IMR-90 (cell line): ENCODE results near the gene DOK6. TPM values are rescaled to one million over a fixed set of nuclear protein-coding genes. Genes with fewer than 3 reads are reported as not detected.

Experiments
- ATAC-seq: fragments of 200-7000 bp; cut with Tn5 transposase; 2 replicates; pipeline ENCODE4 v1.9.1; 2020; ENCODE audit warnings: low read depth, mild to moderate bottlenecking, moderate library complexity
- BruUV-seq: library from RNA; stranded (reverse); fragments of 400-500 nt; replicated peaks from 2 replicates; lab custom pipeline; 2021; lab: Mats Ljungman, UMichigan
- CTCF ChIA-PET: fragments of 300-600 bp; formaldehyde crosslinking; extraction: SDS; loops from one replicate; lab custom pipeline; 2021; ENCODE audit warnings: antibody characterized with exemption; lab: Yijun Ruan, JAX
- POLR2A ChIA-PET: fragments of 300-600 bp; sonication (Branson Sonifier 250); formaldehyde crosslinking; loops from one replicate; lab custom pipeline; 2022; ENCODE audit warnings: antibody characterized with exemption; ENCODE audit not compliant: unreplicated experiment; lab: Charles Lee
- DNase-seq: peaks from one replicate; pipeline ENCODE4 v3.0.0; 2013
- H2AFZ ChIP-seq: replicated peaks from 2 replicates; pipeline ENCODE3; 2013; ENCODE audit warnings: low read length, mild to moderate bottlenecking; ENCODE audit not compliant: poor library complexity
- H2AK5ac ChIP-seq: 2 replicates; pipeline ENCODE4 v1.6.1; 2013; ENCODE audit warnings: low read depth, low read length, inconsistent platforms
- H2AK9ac ChIP-seq: replicated peaks from 2 replicates; pipeline ENCODE3; 2013; ENCODE audit warnings: mild to moderate bottlenecking, low read depth, low read length, moderate library complexity; ENCODE audit not compliant: poor library complexity
- H2BK120ac ChIP-seq: 2 replicates; pipeline ENCODE4 v1.6.1; 2013; ENCODE audit warnings: low read depth, low read length, inconsistent platforms
- H2BK15ac ChIP-seq: 3 replicates; pipeline ENCODE4 v1.6.1; 2013; ENCODE audit warnings: low read depth, low read length, inconsistent platforms
- H2BK20ac ChIP-seq: 2 replicates; pipeline ENCODE4 v1.6.1; 2013; ENCODE audit warnings: low read depth, mild to moderate bottlenecking, inconsistent platforms, low read length, moderate library complexity
- H2BK5ac ChIP-seq: 2 replicates; pipeline ENCODE4 v1.6.1; 2013; ENCODE audit warnings: mild to moderate bottlenecking, low read depth, low read length, inconsistent platforms; ENCODE audit not compliant: poor library complexity, severe bottlenecking
- H3K14ac ChIP-seq: replicated peaks from 2 replicates; pipeline ENCODE4 v1.6.1; 2013; ENCODE audit warnings: low read depth, low read length, inconsistent platforms
- H3K18ac ChIP-seq: 2 replicates; pipeline ENCODE4 v1.6.1; 2013; ENCODE audit warnings: low read depth, low read length, control low read depth
- H3K23ac ChIP-seq: 2 replicates; pipeline ENCODE4 v1.6.1; 2013; ENCODE audit warnings: low read depth, low read length, inconsistent platforms
- H3K27ac ChIP-seq: 2 replicates; pipeline ENCODE4 v1.5.1; 2013; ENCODE audit warnings: mild to moderate bottlenecking, control low read depth, low read length; ENCODE audit not compliant: insufficient read depth
- H3K27me3 ChIP-seq: 2 replicates; pipeline ENCODE4 v1.6.1; 2013; ENCODE audit warnings: low read length; ENCODE audit not compliant: control insufficient read depth, insufficient read depth
- H3K36me3 ChIP-seq: 2 replicates; pipeline ENCODE4 v1.6.1; 2013; ENCODE audit warnings: low read length, mixed read lengths; ENCODE audit not compliant: control insufficient read depth, insufficient read depth
- H3K4ac ChIP-seq: 2 replicates; pipeline ENCODE4 v1.6.1; 2013; ENCODE audit warnings: low read depth, low read length, inconsistent platforms
- H3K4me1 ChIP-seq: 2 replicates; pipeline ENCODE4 v1.6.1; 2013; ENCODE audit warnings: low read length, mixed read lengths; ENCODE audit not compliant: control insufficient read depth, insufficient read depth
- H3K4me2 ChIP-seq: 2 replicates; pipeline ENCODE4 v1.6.1; 2013; ENCODE audit warnings: low read depth, mild to moderate bottlenecking, control low read depth, low read length, moderate library complexity
- H3K4me3 ChIP-seq: 2 replicates; pipeline ENCODE4 v1.5.1; 2013; ENCODE audit warnings: low read depth, mild to moderate bottlenecking, control low read depth, low read length, moderate library complexity; ENCODE audit not compliant: insufficient read depth
- H3K56ac ChIP-seq: 2 replicates; pipeline ENCODE4 v1.6.1; 2013; ENCODE audit warnings: low read length, inconsistent platforms; ENCODE audit not compliant: insufficient read depth; ENCODE audit errors: extremely low read depth
- H3K79me1 ChIP-seq, 2 experiments: 2 replicates each; pipeline ENCODE4 v1.6.1; 2013; ENCODE audit warnings: low read length in 2 of 2, inconsistent platforms in 1 of 2, low read depth in 1 of 2
- H3K9ac ChIP-seq: 2 replicates; pipeline ENCODE4 v1.6.1; 2013; ENCODE audit warnings: low read depth, low read length, control low read depth
- H3K9me1 ChIP-seq: 2 replicates; pipeline ENCODE4 v1.6.1; 2013; ENCODE audit warnings: low read length, inconsistent platforms; ENCODE audit not compliant: insufficient read depth
- H3K9me3 ChIP-seq: 2 replicates; pipeline ENCODE4 v1.6.1; 2013; ENCODE audit warnings: low read length; ENCODE audit not compliant: control insufficient read depth, insufficient read depth
- H4K20me1 ChIP-seq: 2 replicates; pipeline ENCODE4 v1.6.1; 2013; ENCODE audit warnings: low read length, inconsistent platforms; ENCODE audit not compliant: insufficient read depth
- H4K5ac ChIP-seq: 2 replicates; pipeline ENCODE4 v1.6.1; 2013; ENCODE audit warnings: mild to moderate bottlenecking, low read depth, low read length, control low read depth
- H4K8ac ChIP-seq, 2 experiments: 2 replicates each; pipeline ENCODE4 v1.6.1; 2013; ENCODE audit warnings: low read depth in 2 of 2, low read length in 2 of 2, control low read depth in 1 of 2, inconsistent platforms in 1 of 2
- H4K91ac ChIP-seq: 2 replicates; pipeline ENCODE4 v1.6.1; 2013; ENCODE audit warnings: low read depth, low read length, inconsistent platforms; ENCODE audit not compliant: insufficient read depth
- BHLHE40 ChIP-seq: fragments of 150-350 bp; IDR thresholded peaks from 2 replicates; pipeline ENCODE4 v1.6.1; 2016; ENCODE audit warnings: mild to moderate bottlenecking, low read depth, low read length
- CHD1 ChIP-seq: IDR thresholded peaks from 2 replicates; pipeline ENCODE4 v1.6.1; 2012; ENCODE audit warnings: low read depth, low read length, improper control_type of control experiment
- NFE2L2 ChIP-seq: fragments of 150-350 bp; IDR thresholded peaks from 2 replicates; pipeline ENCODE4 v1.6.1; 2016; ENCODE audit warnings: low read depth, mild to moderate bottlenecking, low read length
- RAD21 ChIP-seq: IDR thresholded peaks from 2 replicates; pipeline ENCODE4 v1.6.1; 2012; ENCODE audit warnings: low read length, improper control_type of control experiment
- RFX5 ChIP-seq: IDR thresholded peaks from 2 replicates; pipeline ENCODE4 v1.8.0; 2012; ENCODE audit warnings: low read depth, mild to moderate bottlenecking, low read length, moderate library complexity
- SMC3 ChIP-seq: fragments of 150-350 bp; IDR thresholded peaks from 2 replicates; pipeline ENCODE4 v1.6.1; 2016; ENCODE audit warnings: low read depth, mild to moderate bottlenecking, antibody characterized with exemption, low read length, moderate library complexity
- WGBS, 2 experiments: methylation state at CpG; one replicate each; pipeline versions ENCODE4 v1.1.5 to v1.1.7; 2013; ENCODE audit warnings: missing lambda C conversion rate in 2 of 2; ENCODE audit not compliant: insufficient read length in 1 of 2; ENCODE audit errors: extremely low coverage in 2 of 2; 5-methylcytosine and 5-hydroxymethylcytosine counted together
- dilution Hi-C: fragments of 300-500 bp; cut with HindIII; formaldehyde crosslinking; loops from one replicate; pipeline ENCODE4 v1.14.3; 2018; ENCODE audit warnings: low sequenced_read_pairs; ENCODE audit not compliant: unreplicated experiment
- in situ Hi-C: fragments of 300-500 bp; cut with MboI; formaldehyde crosslinking; loops from 3 replicates; pipeline ENCODE4 v1.14.3; 2019; ENCODE audit warnings: low sequenced_read_pairs, inconsistent platforms, mixed read lengths
- intact Hi-C: fragments of 100-400 bp; cut with micrococcal nuclease; formaldehyde crosslinking; loops from 2 replicates; pipeline ENCODE4 v1.10.0; 2022
- polyA plus RNA-seq, 3 experiments: library from polyadenylated mRNA; depleted of rRNA; stranded (reverse); fragments of >200 nt; gene quantifications; 2 replicates each; pipeline ENCODE4 v1.2.3, GENCODE V29; 2012; ENCODE audit warnings: low replicate concordance in 1 of 3
- total RNA-seq: library from RNA; depleted of rRNA; stranded (reverse); fragments of >200 nt; gene quantifications from 2 replicates; pipeline ENCODE4 v1.2.3, GENCODE V29; 2012
- TF ChIP-seq, protein P1 (sequence below): conservative IDR thresholded peaks from 2 replicates; pipeline ENCODE4 v1.5.1; 2012; ENCODE audit warnings: mild to moderate bottlenecking, low read depth, low read length, improper control_type of control experiment
- TF ChIP-seq, protein P2 (sequence below): fragments of 150-350 bp; IDR thresholded peaks from 2 replicates; pipeline ENCODE4 v1.6.1; 2017; ENCODE audit warnings: mild to moderate bottlenecking, antibody characterized with exemption, low read length, low read depth

The DOK6 gene
- total and polyA plus RNA-seq, 2 of the 4 experiments (the other 2 are of a cell fraction), result 1.9 to 2.7 TPM

DNA sequence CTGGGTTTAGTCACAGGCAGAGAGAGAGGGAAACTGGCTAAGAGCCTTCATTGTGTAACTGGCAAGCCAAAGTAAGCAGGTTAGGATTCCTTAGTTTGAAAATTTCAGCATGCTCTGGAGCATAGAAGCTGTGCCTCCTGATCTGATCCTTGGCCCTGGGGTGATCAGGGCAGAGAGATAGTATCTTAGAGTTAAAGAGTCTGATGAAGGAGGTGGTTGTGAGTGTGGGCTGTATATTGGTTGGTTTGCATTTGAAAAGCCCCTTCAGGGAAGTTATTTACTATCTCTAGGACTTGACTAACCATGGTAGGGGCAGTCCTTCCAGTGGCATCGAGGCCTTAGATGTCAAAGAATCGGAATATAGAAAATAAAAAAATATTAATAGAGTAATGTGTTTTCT, 316.9 kb downstream of the DOK6 start:
- H2BK15ac ChIP-seq, result no peak overlapping the region
- H2BK20ac ChIP-seq, result no peak overlapping the region
- no peaks in the 10 kb centered on the region for H3K4me1 ChIP-seq
- H4K8ac ChIP-seq, result no peak overlapping the region
- H4K20me1 ChIP-seq, result no peaks in the 10 kb centered on the region
- H2AFZ ChIP-seq, result no peak overlapping the region
- H3K4me2 ChIP-seq, result no peak overlapping the region
- no peak overlapping the region for H3K4me3 ChIP-seq
- no peak overlapping the region for H3K14ac ChIP-seq
- no peak overlapping the region for H3K27ac ChIP-seq
- H2AK5ac ChIP-seq, result no peak overlapping the region
- dilution Hi-C loops, result no loop called here
- no peak for TF ChIP-seq RAD21
- TF ChIP-seq SMC3, result no peak
- TF ChIP-seq, protein P1, sequence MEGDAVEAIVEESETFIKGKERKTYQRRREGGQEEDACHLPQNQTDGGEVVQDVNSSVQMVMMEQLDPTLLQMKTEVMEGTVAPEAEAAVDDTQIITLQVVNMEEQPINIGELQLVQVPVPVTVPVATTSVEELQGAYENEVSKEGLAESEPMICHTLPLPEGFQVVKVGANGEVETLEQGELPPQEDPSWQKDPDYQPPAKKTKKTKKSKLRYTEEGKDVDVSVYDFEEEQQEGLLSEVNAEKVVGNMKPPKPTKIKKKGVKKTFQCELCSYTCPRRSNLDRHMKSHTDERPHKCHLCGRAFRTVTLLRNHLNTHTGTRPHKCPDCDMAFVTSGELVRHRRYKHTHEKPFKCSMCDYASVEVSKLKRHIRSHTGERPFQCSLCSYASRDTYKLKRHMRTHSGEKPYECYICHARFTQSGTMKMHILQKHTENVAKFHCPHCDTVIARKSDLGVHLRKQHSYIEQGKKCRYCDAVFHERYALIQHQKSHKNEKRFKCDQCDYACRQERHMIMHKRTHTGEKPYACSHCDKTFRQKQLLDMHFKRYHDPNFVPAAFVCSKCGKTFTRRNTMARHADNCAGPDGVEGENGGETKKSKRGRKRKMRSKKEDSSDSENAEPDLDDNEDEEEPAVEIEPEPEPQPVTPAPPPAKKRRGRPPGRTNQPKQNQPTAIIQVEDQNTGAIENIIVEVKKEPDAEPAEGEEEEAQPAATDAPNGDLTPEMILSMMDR, result no peak
- no peak for TF ChIP-seq RFX5
- TF ChIP-seq BHLHE40, result no peak
- TF ChIP-seq CHD1, result no peak
- TF ChIP-seq, protein P2, sequence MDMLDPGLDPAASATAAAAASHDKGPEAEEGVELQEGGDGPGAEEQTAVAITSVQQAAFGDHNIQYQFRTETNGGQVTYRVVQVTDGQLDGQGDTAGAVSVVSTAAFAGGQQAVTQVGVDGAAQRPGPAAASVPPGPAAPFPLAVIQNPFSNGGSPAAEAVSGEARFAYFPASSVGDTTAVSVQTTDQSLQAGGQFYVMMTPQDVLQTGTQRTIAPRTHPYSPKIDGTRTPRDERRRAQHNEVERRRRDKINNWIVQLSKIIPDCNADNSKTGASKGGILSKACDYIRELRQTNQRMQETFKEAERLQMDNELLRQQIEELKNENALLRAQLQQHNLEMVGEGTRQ, result no peak
- TF ChIP-seq NFE2L2, result no peak
- H2AK9ac ChIP-seq, result no peak overlapping the region
- ChIA-PET POLR2A (no interaction called here), CTCF (interaction anchor here (0.6 kb wide), 1 partner anchor 53 kb away, joined by 3 read pairs; no protein-coding TSS in a partner anchor)
- H3K23ac ChIP-seq, result no peak overlapping the region
- no peak for ATAC-seq
- WGBS, 2 experiments, result no CpG with 5 or more reads among the region's 2 CpGs
- intact Hi-C loops, result no loop called here
- no peak overlapping the region for H3K9ac ChIP-seq
- H2BK120ac ChIP-seq, result no peak overlapping the region
- no peak overlapping the region for H3K4ac ChIP-seq
- H3K27me3 ChIP-seq, result no peaks in the 10 kb centered on the region
- no peak overlapping the region for H4K91ac ChIP-seq
- no TSS peak for BruUV-seq
- DNase-seq, result no peak
- no peaks in the 10 kb centered on the region for H3K9me1 ChIP-seq
- no peaks in the 10 kb centered on the region for H3K36me3 ChIP-seq
- in situ Hi-C loops, result no loop called here
- H4K5ac ChIP-seq, result no peak overlapping the region
- no peak overlapping the region for H3K18ac ChIP-seq
- peaks cover 13% of the 10 kb centered on the region for H3K9me3 ChIP-seq
- no peaks in the 10 kb centered on the region for H3K79me1 ChIP-seq
- no peak overlapping the region for H3K56ac ChIP-seq
- H2BK5ac ChIP-seq, result no peak overlapping the region
